ENCODE measurements around the gene CACNG7. TPM values are rescaled to one million over a fixed set of nuclear protein-coding genes. Genes with fewer than 3 reads are reported as not detected.

CACNG7 gene
- total and polyA plus RNA-seq, 4 experiments from 2014 or later, result not detected

GRCh38 chr19:53871454-53871853 lies 37.6 kb upstream of the CACNG7 start:
- peaks cover 50% of the 10 kb centered on the region for H3K4me1 ChIP-seq (ENCODE audit: insufficient read depth, low read length)
- Mint-ChIP-seq H3K4me1 (peaks cover 35 to 82% (median 53%) of the 10 kb centered on the region in 4 donors), H3K36me3 (peaks cover 34 to 59% of the 10 kb centered on the region in 2 donors), H3K27me3 (no peaks in the 10 kb centered on the region), H3K27ac (peak overlapping the region; percentile 81 to 93 (median 88)), H3K9me3 (peaks cover 0 to 7% (median 1%) of the 10 kb centered on the region in 8 donors), H3K4me3 (peak overlapping the region in 7 of 8 donors; percentile 2 to 80 (median 60))
- no peak overlapping the region for H3K27ac ChIP-seq (ENCODE audit: low read depth, low read length)
- H3K4me3 ChIP-seq (ENCODE audit: low read length in 2 of 2), result no peak overlapping the region
- no peaks in the 10 kb centered on the region for H3K27me3 ChIP-seq (ENCODE audit: insufficient read depth, low read length)
- peaks cover 11% of the 10 kb centered on the region for H3K36me3 ChIP-seq (ENCODE audit: insufficient read depth, low read length)
- intact Hi-C loops (cut with micrococcal nuclease), result no loop called here
- ChIA-PET CTCF (ENCODE audit: partially characterized antibody) (interaction anchor here (1.2 to 1.7 kb wide), 2 partner anchors 11 to 18 kb away, joined by 4 read pairs; partner anchors contain the start of gene PRKCG), POLR2A (ENCODE audit: partially characterized antibody) (interaction anchor here (0.6 to 1.6 kb wide), 5 partner anchors 10 to 319 kb away, joined by 3 to 5 read pairs (median 3); partner anchors contain the start of genes MBOAT7, PRKCG, PRPF31 and TFPT)
- no peaks in the 10 kb centered on the region for H3K9me3 ChIP-seq (ENCODE audit: control insufficient read depth in 1 of 2, low read length in 2 of 2)
- peak in 1 of 5 donors; percentile 26 for DNase-seq

GRCh38 chr19:53872762-53873161 lies 36.3 kb upstream of the CACNG7 start:
- peak overlapping the region; percentile 79 to 97 (median 93) for H3K27ac Mint-ChIP-seq
- peak overlapping the region; percentile 13 for H3K27ac ChIP-seq (ENCODE audit: low read depth, low read length)
- no peaks in the 10 kb centered on the region for H3K27me3 ChIP-seq (ENCODE audit: insufficient read depth, low read length)
- intact Hi-C loops (cut with micrococcal nuclease), result no loop called here
- peaks cover 40 to 61% of the 10 kb centered on the region in 2 donors for H3K36me3 Mint-ChIP-seq
- H3K27me3 Mint-ChIP-seq, result no peaks in the 10 kb centered on the region
- peak overlapping the region in 6 of 8 donors; percentile 22 to 79 (median 32) for H3K4me3 Mint-ChIP-seq
- peaks cover 0 to 9% (median 1%) of the 10 kb centered on the region in 8 donors for H3K9me3 Mint-ChIP-seq
- CTCF ChIA-PET (ENCODE audit: partially characterized antibody), result interaction anchor here (0.5 kb wide), 1 partner anchor 62 kb away, joined by 4 read pairs; no protein-coding TSS in a partner anchor
- peaks cover 43 to 82% (median 60%) of the 10 kb centered on the region in 4 donors for H3K4me1 Mint-ChIP-seq
- H3K9me3 ChIP-seq (ENCODE audit: control insufficient read depth in 1 of 2, low read length in 2 of 2), result no peaks in the 10 kb centered on the region
- peaks cover 54% of the 10 kb centered on the region for H3K4me1 ChIP-seq (ENCODE audit: insufficient read depth, low read length)
- peak in 2 of 5 donors; percentile 29 to 31 for DNase-seq
- H3K36me3 ChIP-seq (ENCODE audit: insufficient read depth, low read length), result peaks cover 11% of the 10 kb centered on the region
- no peak overlapping the region for H3K4me3 ChIP-seq (ENCODE audit: low read length in 2 of 2)
- POLR2A ChIA-PET (ENCODE audit: partially characterized antibody), result no interaction called here

GRCh38 chr19:53873773-53874605 lies 35.1 kb upstream of the CACNG7 start:
- Mint-ChIP-seq H3K4me3 (peak overlapping the region; percentile 64 to 81 (median 76)), H3K36me3 (peaks cover 40 to 52% of the 10 kb centered on the region in 2 donors), H3K27me3 (peaks cover 2% of the 10 kb centered on the region in 2 donors), H3K9me3 (peaks cover 0 to 5% (median 1%) of the 10 kb centered on the region in 8 donors), H3K4me1 (peaks cover 45 to 83% (median 61%) of the 10 kb centered on the region in 4 donors), H3K27ac (peak overlapping the region; percentile 83 to 97 (median 94))
- ChIA-PET POLR2A (ENCODE audit: partially characterized antibody) (interaction anchor here (0.6 to 5.5 kb wide), 2 partner anchors 7 to 11 kb away, joined by 3 to 95 read pairs; partner anchors contain the start of gene MYADM), CTCF (ENCODE audit: partially characterized antibody) (interaction anchor here (1.3 to 2.0 kb wide), 2 partner anchors 11 to 22 kb away, joined by 4 read pairs; no protein-coding TSS in a partner anchor)
- intact Hi-C loops (cut with micrococcal nuclease), result no loop called here
- H3K4me3 ChIP-seq (ENCODE audit: low read length in 2 of 2), result peak overlapping the region in 1 of 2 donors; percentile 28
- peak overlapping the region; percentile 21 for H3K27ac ChIP-seq (ENCODE audit: low read depth, low read length)
- H3K27me3 ChIP-seq (ENCODE audit: insufficient read depth, low read length), result peaks cover 4% of the 10 kb centered on the region
- no peaks in the 10 kb centered on the region for H3K9me3 ChIP-seq (ENCODE audit: control insufficient read depth in 1 of 2, low read length in 2 of 2)
- H3K4me1 ChIP-seq (ENCODE audit: insufficient read depth, low read length), result peaks cover 59% of the 10 kb centered on the region
- peak in 3 of 5 donors; percentile 17 to 41 (median 35) for DNase-seq
- peaks cover 11% of the 10 kb centered on the region for H3K36me3 ChIP-seq (ENCODE audit: insufficient read depth, low read length)

GRCh38 chr19:53874606-53874990 lies 34.5 kb upstream of the CACNG7 start:
- Mint-ChIP-seq H3K9me3 (peaks cover 0 to 5% (median 1%) of the 10 kb centered on the region in 8 donors), H3K36me3 (peaks cover 40 to 49% of the 10 kb centered on the region in 2 donors), H3K4me3 (peak overlapping the region; percentile 65 to 81 (median 76)), H3K27ac (peak overlapping the region; percentile 83 to 97 (median 94)), H3K27me3 (peaks cover 3 to 4% of the 10 kb centered on the region in 2 donors), H3K4me1 (peaks cover 44 to 81% (median 61%) of the 10 kb centered on the region in 4 donors)
- intact Hi-C loops (cut with micrococcal nuclease), result no loop called here
- ChIA-PET POLR2A (ENCODE audit: partially characterized antibody) (interaction anchor here (5.5 kb wide), 1 partner anchor 7 kb away, joined by 95 read pairs; the partner anchor contains the start of gene MYADM), CTCF (ENCODE audit: partially characterized antibody) (interaction anchor here (1.3 to 2.0 kb wide), 2 partner anchors 10 to 23 kb away, joined by 4 read pairs; no protein-coding TSS in a partner anchor)
- Histone ChIP-seq H3K36me3 (ENCODE audit: insufficient read depth, low read length) (peaks cover 11% of the 10 kb centered on the region), H3K4me1 (ENCODE audit: insufficient read depth, low read length) (peaks cover 65% of the 10 kb centered on the region), H3K27ac (ENCODE audit: low read depth, low read length) (peak overlapping the region; percentile 17), H3K9me3 (ENCODE audit: control insufficient read depth in 1 of 2, low read length in 2 of 2) (no peaks in the 10 kb centered on the region), H3K4me3 (ENCODE audit: low read length in 2 of 2) (peak overlapping the region in 1 of 2 donors; percentile 28), H3K27me3 (ENCODE audit: insufficient read depth, low read length) (peaks cover 9% of the 10 kb centered on the region)
- DNase-seq, result peak in 3 of 5 donors; percentile 39 to 42 (median 40)

- intact Hi-C loops (cut with micrococcal nuclease), result no loop called here
- H3K27ac Mint-ChIP-seq, result peak overlapping the region; percentile 19 to 87 (median 81)
- H3K36me3 ChIP-seq (ENCODE audit: insufficient read depth, low read length), result peaks cover 11% of the 10 kb centered on the region
- peaks cover 20% of the 10 kb centered on the region for H3K27me3 ChIP-seq (ENCODE audit: insufficient read depth, low read length)
- ChIA-PET CTCF (ENCODE audit: partially characterized antibody) (interaction anchor here (1.0 to 1.6 kb wide), 3 partner anchors 10 to 220 kb away, joined by 3 to 5 read pairs (median 3); no protein-coding TSS in a partner anchor), POLR2A (ENCODE audit: partially characterized antibody) (interaction anchor here (5.5 kb wide), 1 partner anchor 8 kb away, joined by 95 read pairs; the partner anchor contains the start of gene MYADM)
- H3K4me1 ChIP-seq (ENCODE audit: insufficient read depth, low read length), result peaks cover 70% of the 10 kb centered on the region
- H3K4me3 Mint-ChIP-seq, result peak overlapping the region in 5 of 8 donors; percentile 29 to 79 (median 40)
- no peak overlapping the region for H3K4me3 ChIP-seq (ENCODE audit: low read length in 2 of 2)
- H3K9me3 Mint-ChIP-seq, result peaks cover 0 to 5% (median 1%) of the 10 kb centered on the region in 8 donors
- H3K36me3 Mint-ChIP-seq, result peaks cover 40 to 45% of the 10 kb centered on the region in 2 donors
- H3K27me3 Mint-ChIP-seq, result peaks cover 3 to 4% of the 10 kb centered on the region in 2 donors
- DNase-seq, result no peak
- no peaks in the 10 kb centered on the region for H3K9me3 ChIP-seq (ENCODE audit: control insufficient read depth in 1 of 2, low read length in 2 of 2)
- peaks cover 41 to 74% (median 56%) of the 10 kb centered on the region in 4 donors for H3K4me1 Mint-ChIP-seq
- H3K27ac ChIP-seq (ENCODE audit: low read depth, low read length), result no peak overlapping the region
These were observed 33.3 kb upstream of the CACNG7 start for GRCh38 chr19:53875602-53876325.

- peaks cover 34 to 65% (median 48%) of the 10 kb centered on the region in 4 donors for H3K4me1 Mint-ChIP-seq
- peak in 1 of 5 donors; percentile 44 for DNase-seq
- POLR2A ChIA-PET (ENCODE audit: partially characterized antibody), result interaction anchor here (0.8 to 5.5 kb wide), 2 partner anchors 9 to 14 kb away, joined by 3 to 95 read pairs; partner anchors contain the start of gene MYADM
- CTCF ChIA-PET (ENCODE audit: partially characterized antibody), result interaction anchor here (1.0 to 1.6 kb wide), 4 partner anchors 11 to 219 kb away, joined by 3 to 5 read pairs (median 4); no protein-coding TSS in a partner anchor
- Histone ChIP-seq H3K36me3 (ENCODE audit: insufficient read depth, low read length) (peaks cover 11% of the 10 kb centered on the region), H3K4me1 (ENCODE audit: insufficient read depth, low read length) (peaks cover 73% of the 10 kb centered on the region), H3K27me3 (ENCODE audit: insufficient read depth, low read length) (peaks cover 24% of the 10 kb centered on the region), H3K27ac (ENCODE audit: low read depth, low read length) (no peak overlapping the region), H3K9me3 (ENCODE audit: control insufficient read depth in 1 of 2, low read length in 2 of 2) (no peaks in the 10 kb centered on the region), H3K4me3 (ENCODE audit: low read length in 2 of 2) (no peak overlapping the region)
- H3K4me3 Mint-ChIP-seq, result peak overlapping the region in 5 of 8 donors; percentile 47 to 78 (median 65)
- intact Hi-C loops (cut with micrococcal nuclease), result no loop called here
- peaks cover 0 to 4% (median under 1%) of the 10 kb centered on the region in 8 donors for H3K9me3 Mint-ChIP-seq
- H3K27me3 Mint-ChIP-seq, result peaks cover 3 to 4% of the 10 kb centered on the region in 2 donors
- peak overlapping the region; percentile 81 to 93 (median 88) for H3K27ac Mint-ChIP-seq
- peaks cover 32 to 38% of the 10 kb centered on the region in 2 donors for H3K36me3 Mint-ChIP-seq
These were observed 32.3 kb upstream of the CACNG7 start for GRCh38 chr19:53876651-53877224.
